Lower leg skin (tissue), 3 donors: ENCODE results near the gene FKBP1A.

Source experiments
- POLR2A ChIP-seq, 2 donors: fragments of 450-650 bp; IDR thresholded peaks; one replicate each; pipeline ENCODE4 v1.6.1; 2016 to 2017; ENCODE audit warnings: antibody characterized with exemption in 2 of 2, mild to moderate bottlenecking in 1 of 2, moderate library complexity in 1 of 2
- TF ChIP-seq, protein P1 (sequence below), 3 donors: fragments of 450-650 bp; IDR thresholded peaks; one replicate each; pipeline ENCODE4 v1.5.1; 2016; ENCODE audit warnings: antibody characterized with exemption in 3 of 3, mild to moderate bottlenecking in 3 of 3, moderate library complexity in 2 of 3

DNA sequence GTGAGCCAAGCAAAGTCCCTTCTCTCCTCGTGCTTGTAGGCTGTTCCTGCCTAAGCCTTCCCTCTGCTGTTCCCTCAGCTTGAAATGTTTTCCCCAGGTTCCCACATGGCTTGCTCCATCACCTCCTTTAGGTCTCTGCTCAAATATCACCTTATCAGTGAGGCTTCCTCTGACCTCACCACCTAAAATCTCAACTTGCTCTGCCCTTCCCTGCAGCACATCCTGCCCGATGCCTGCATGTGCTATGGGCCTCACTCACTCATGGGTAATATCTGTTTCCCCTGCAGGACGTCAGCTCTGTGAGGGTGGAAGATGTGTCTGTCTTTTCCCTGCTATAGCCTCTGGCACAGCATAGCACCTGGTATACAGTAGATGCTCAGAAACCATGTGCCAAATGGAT lies 29.9 kb upstream of the FKBP1A start:
- TF ChIP-seq, protein P1, sequence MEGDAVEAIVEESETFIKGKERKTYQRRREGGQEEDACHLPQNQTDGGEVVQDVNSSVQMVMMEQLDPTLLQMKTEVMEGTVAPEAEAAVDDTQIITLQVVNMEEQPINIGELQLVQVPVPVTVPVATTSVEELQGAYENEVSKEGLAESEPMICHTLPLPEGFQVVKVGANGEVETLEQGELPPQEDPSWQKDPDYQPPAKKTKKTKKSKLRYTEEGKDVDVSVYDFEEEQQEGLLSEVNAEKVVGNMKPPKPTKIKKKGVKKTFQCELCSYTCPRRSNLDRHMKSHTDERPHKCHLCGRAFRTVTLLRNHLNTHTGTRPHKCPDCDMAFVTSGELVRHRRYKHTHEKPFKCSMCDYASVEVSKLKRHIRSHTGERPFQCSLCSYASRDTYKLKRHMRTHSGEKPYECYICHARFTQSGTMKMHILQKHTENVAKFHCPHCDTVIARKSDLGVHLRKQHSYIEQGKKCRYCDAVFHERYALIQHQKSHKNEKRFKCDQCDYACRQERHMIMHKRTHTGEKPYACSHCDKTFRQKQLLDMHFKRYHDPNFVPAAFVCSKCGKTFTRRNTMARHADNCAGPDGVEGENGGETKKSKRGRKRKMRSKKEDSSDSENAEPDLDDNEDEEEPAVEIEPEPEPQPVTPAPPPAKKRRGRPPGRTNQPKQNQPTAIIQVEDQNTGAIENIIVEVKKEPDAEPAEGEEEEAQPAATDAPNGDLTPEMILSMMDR (IDR thresholded peaks at IDR 0.05): no peak
- TF ChIP-seq POLR2A (IDR thresholded peaks at IDR 0.05): no peak
